Globus pallidus (tissue), 1 donor: ENCODE measurements around the gene BCL6.

ENCODE experiments used
- DNase-seq: peaks from one replicate; pipeline ENCODE4 v3.0.0-alpha.2; 2015; ENCODE audit warnings: low spot score

Gene BCL6

GRCh38 chr3:187762792-187763191, 17.5 kb upstream of the BCL6 start:
- no peak for DNase-seq

- DNase-seq = no peak
Observed at GRCh38 chr3:187759601-187760000, 14.3 kb upstream of the BCL6 start.

- no peak for DNase-seq
Observed at GRCh38 chr3:187758318-187758955, 13.2 kb upstream of the BCL6 start.

- DNase-seq = no peak
Observed at GRCh38 chr3:187753516-187753915, 8.2 kb upstream of the BCL6 start.

- no peak for DNase-seq
Observed at GRCh38 chr3:187750513-187751123, 5.3 kb upstream of the BCL6 start.

- no peak for DNase-seq
Observed at GRCh38 chr3:187750006-187750512, 4.8 kb upstream of the BCL6 start.

- DNase-seq = peak; percentile 90
Observed at GRCh38 chr3:187748050-187748481, 2.8 kb upstream of the BCL6 start.

GRCh38 chr3:187747506-187747905, 2.2 kb upstream of the BCL6 start:
- DNase-seq = peak; percentile 24

- peak; percentile 67 for DNase-seq
Observed at GRCh38 chr3:187746442-187747281, 1.4 kb upstream of the BCL6 start.

- no peak for DNase-seq
Observed at GRCh38 chr3:187746059-187746441, 782 bp upstream of the BCL6 start.

GRCh38 chr3:187744169-187745151, 808 bp downstream of the BCL6 start:
- peak; percentile 73 for DNase-seq

- peak; percentile 61 for DNase-seq
Observed at GRCh38 chr3:187743195-187744141, 1.8 kb downstream of the BCL6 start.

- peak; percentile 51 for DNase-seq
Observed at GRCh38 chr3:187742351-187743171, 2.7 kb downstream of the BCL6 start.

- peak; percentile 78 for DNase-seq
Observed at GRCh38 chr3:187741403-187742350, 3.6 kb downstream of the BCL6 start.

GRCh38 chr3:187740421-187741399, 4.6 kb downstream of the BCL6 start:
- DNase-seq = peak; percentile 76

GRCh38 chr3:187739561-187740332, 5.5 kb downstream of the BCL6 start:
- DNase-seq = peak; percentile 86
